Astrocyte (in vitro differentiated cells and primary cell): ENCODE results near the gene PIK3CB.
"Not testable (repeated sequence)": the region's sequence is repeated elsewhere in the genome, so short reads cannot be mapped to it uniquely, and the experiment has no call there.

Experiments used
- EZH2 ChIP-seq: IDR thresholded peaks from 2 replicates; pipeline ENCODE4 v1.6.1; 2012; ENCODE audit warnings: mild to moderate bottlenecking, low read length, inconsistent platforms; ENCODE audit not compliant: insufficient read depth
- TF ChIP-seq, protein P1 (sequence below): IDR thresholded peaks from 2 replicates; pipeline ENCODE4 v1.5.1; 2011; ENCODE audit warnings: low read depth, mild to moderate bottlenecking, inconsistent platforms, low read length, moderate library complexity; ENCODE audit not compliant: insufficient read depth

GRCh38 chr3:138785362-138785857 is 49.3 kb downstream of the PIK3CB start:
- TF ChIP-seq, protein P1, sequence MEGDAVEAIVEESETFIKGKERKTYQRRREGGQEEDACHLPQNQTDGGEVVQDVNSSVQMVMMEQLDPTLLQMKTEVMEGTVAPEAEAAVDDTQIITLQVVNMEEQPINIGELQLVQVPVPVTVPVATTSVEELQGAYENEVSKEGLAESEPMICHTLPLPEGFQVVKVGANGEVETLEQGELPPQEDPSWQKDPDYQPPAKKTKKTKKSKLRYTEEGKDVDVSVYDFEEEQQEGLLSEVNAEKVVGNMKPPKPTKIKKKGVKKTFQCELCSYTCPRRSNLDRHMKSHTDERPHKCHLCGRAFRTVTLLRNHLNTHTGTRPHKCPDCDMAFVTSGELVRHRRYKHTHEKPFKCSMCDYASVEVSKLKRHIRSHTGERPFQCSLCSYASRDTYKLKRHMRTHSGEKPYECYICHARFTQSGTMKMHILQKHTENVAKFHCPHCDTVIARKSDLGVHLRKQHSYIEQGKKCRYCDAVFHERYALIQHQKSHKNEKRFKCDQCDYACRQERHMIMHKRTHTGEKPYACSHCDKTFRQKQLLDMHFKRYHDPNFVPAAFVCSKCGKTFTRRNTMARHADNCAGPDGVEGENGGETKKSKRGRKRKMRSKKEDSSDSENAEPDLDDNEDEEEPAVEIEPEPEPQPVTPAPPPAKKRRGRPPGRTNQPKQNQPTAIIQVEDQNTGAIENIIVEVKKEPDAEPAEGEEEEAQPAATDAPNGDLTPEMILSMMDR: not testable (repeated sequence)
- TF ChIP-seq EZH2: not testable (repeated sequence)
